Lower leg skin (tissue), 4 donors: ENCODE results near the gene GRK3. TPM values are rescaled to one million over a fixed set of nuclear protein-coding genes. Genes with fewer than 3 reads are reported as not detected.

ENCODE experiments used
- DNase-seq, 2 donors: peaks; one replicate each; pipeline ENCODE4 v3.0.0-alpha.2; 2019; ENCODE audit warnings: low spot score in 2 of 2
- H3K4me3 ChIP-seq: fragments of 200-600 bp; sonication (generic); 2 replicates; pipeline ENCODE4 v1.5.1; 2017; ENCODE audit warnings: mild to moderate bottlenecking, low read depth; ENCODE audit not compliant: poor library complexity, severe bottlenecking
- CTCF ChIP-seq, 3 donors: fragments of 450-650 bp; IDR thresholded peaks; one replicate each; pipeline ENCODE4 v1.5.1; 2016; ENCODE audit warnings: antibody characterized with exemption in 3 of 3, mild to moderate bottlenecking in 3 of 3, moderate library complexity in 2 of 3
- POLR2A ChIP-seq, 2 donors: fragments of 450-650 bp; IDR thresholded peaks; one replicate each; pipeline ENCODE4 v1.6.1; 2016 to 2017; ENCODE audit warnings: antibody characterized with exemption in 2 of 2, mild to moderate bottlenecking in 1 of 2, moderate library complexity in 1 of 2
- WGBS, 2 donors: methylation state at CpG; one replicate each; pipeline ENCODE4 v1.1.5; 2018; 5-methylcytosine and 5-hydroxymethylcytosine counted together
- intact Hi-C: fragments of 100-400 bp; cut with DNase I; formaldehyde crosslinking; loops from one replicate; pipeline ENCODE4 v1.15.0; 2023; ENCODE audit warnings: low total_unique reads
- total RNA-seq, 4 donors: library from RNA; depleted of rRNA; stranded (reverse); fragments of >200 nt; gene quantifications; one replicate each; pipeline ENCODE4 v1.1.0, GENCODE V29; 2016

Gene GRK3
- total RNA-seq, 4 donors from 2014 or later, result 4.2 to 6.9 (median 5.8) TPM

GRCh38 chr22:25764270-25765015 is 200.0 kb downstream of the GRK3 start:
- intact Hi-C loops, result no loop called here
- no peak for DNase-seq
- WGBS, 2 donors, result 54 to 59% methylated on average over 8 of the region's 8 CpGs
- no peak overlapping the region for H3K4me3 ChIP-seq
- TF ChIP-seq POLR2A (IDR thresholded peaks at IDR 0.05) (no peak), CTCF (IDR thresholded peaks at IDR 0.05) (no peak)

GRCh38 chr22:25765016-25765367 is 200.5 kb downstream of the GRK3 start:
- WGBS, 2 donors, result 77 to 79% methylated on average over 2 of the region's 2 CpGs
- no peak overlapping the region for H3K4me3 ChIP-seq
- intact Hi-C loops, result no loop called here
- TF ChIP-seq CTCF (IDR thresholded peaks at IDR 0.05) (no peak), POLR2A (IDR thresholded peaks at IDR 0.05) (no peak)
- no peak for DNase-seq

GRCh38 chr22:25765801-25766200 is 201.3 kb downstream of the GRK3 start:
- no peak overlapping the region for H3K4me3 ChIP-seq
- WGBS, 2 donors, result 78 to 87% methylated on average over 4 of the region's 4 CpGs
- no peak for TF ChIP-seq CTCF (IDR thresholded peaks at IDR 0.05)
- no peak for DNase-seq
- intact Hi-C loops, result no loop called here

GRCh38 chr22:25766418-25766817 is 201.9 kb downstream of the GRK3 start:
- DNase-seq, result no peak
- H3K4me3 ChIP-seq, result no peak overlapping the region
- intact Hi-C loops, result no loop called here
- TF ChIP-seq POLR2A (IDR thresholded peaks at IDR 0.05) (no peak), CTCF (IDR thresholded peaks at IDR 0.05) (no peak)
- WGBS, 2 donors, result 86 to 88% methylated on average over 3 of the region's 3 CpGs

- 87% methylated on average over 4 of the region's 4 CpGs for WGBS, 2 donors
- no peak overlapping the region for H3K4me3 ChIP-seq
- no peak for DNase-seq
- TF ChIP-seq CTCF (IDR thresholded peaks at IDR 0.05), result no peak
- TF ChIP-seq POLR2A (IDR thresholded peaks at IDR 0.05), result no peak
- intact Hi-C loops, result loop anchor here (5.0 kb wide), 1 partner anchor 308 kb away; no protein-coding TSS in a partner anchor
These were observed 205.9 kb downstream of the GRK3 start for GRCh38 chr22:25770333-25770732.

- TF ChIP-seq POLR2A (IDR thresholded peaks at IDR 0.05), result no peak
- 68 to 79% methylated on average over 9 of the region's 9 CpGs for WGBS, 2 donors
- no peak overlapping the region for H3K4me3 ChIP-seq
- no peak for DNase-seq
- intact Hi-C loops, result loop anchor here (5.0 kb wide), 1 partner anchor 310 kb away; no protein-coding TSS in a partner anchor
These were observed 207.8 kb downstream of the GRK3 start for GRCh38 chr22:25772288-25772687.
